HG02973 (cell line): ENCODE measurements around the gene MSI2.

Experiments used
- ATAC-seq: cut with Tn5 transposase; IDR thresholded peaks from one replicate; pipeline ENCODE4 v1.9.1; 2021; ENCODE audit warnings: moderate library complexity; ENCODE audit not compliant: unreplicated experiment

The MSI2 gene

GRCh38 chr17:57313097-57313835, 56.9 kb downstream of the MSI2 start:
- no peak for ATAC-seq

GRCh38 chr17:57315061-57316015, 59.0 kb downstream of the MSI2 start:
- no peak for ATAC-seq

GRCh38 chr17:57316361-57316760, 60.0 kb downstream of the MSI2 start:
- no peak for ATAC-seq

GRCh38 chr17:57317079-57317478, 60.8 kb downstream of the MSI2 start:
- ATAC-seq: no peak

- no peak for ATAC-seq
These were observed 62.6 kb downstream of the MSI2 start for GRCh38 chr17:57318913-57319312.

- ATAC-seq: no peak
These were observed 63.5 kb downstream of the MSI2 start for GRCh38 chr17:57319806-57320205.

- no peak for ATAC-seq
These were observed 67.1 kb downstream of the MSI2 start for GRCh38 chr17:57323391-57323790.

GRCh38 chr17:57324060-57324459, 67.7 kb downstream of the MSI2 start:
- no peak for ATAC-seq

GRCh38 chr17:57324631-57325030, 68.3 kb downstream of the MSI2 start:
- no peak for ATAC-seq

- no peak for ATAC-seq
These were observed 70.0 kb downstream of the MSI2 start for GRCh38 chr17:57326336-57326735.

GRCh38 chr17:57326764-57327163, 70.4 kb downstream of the MSI2 start:
- ATAC-seq: no peak

- ATAC-seq: no peak
These were observed 71.0 kb downstream of the MSI2 start for GRCh38 chr17:57327176-57327970.

- ATAC-seq: no peak
These were observed 72.0 kb downstream of the MSI2 start for GRCh38 chr17:57328109-57328882.

GRCh38 chr17:57329380-57330214, 73.3 kb downstream of the MSI2 start:
- ATAC-seq: no peak

GRCh38 chr17:57330587-57330986, 74.3 kb downstream of the MSI2 start:
- no peak for ATAC-seq

GRCh38 chr17:57331423-57331822, 75.1 kb downstream of the MSI2 start:
- no peak for ATAC-seq

- no peak for ATAC-seq
These were observed 76.2 kb downstream of the MSI2 start for GRCh38 chr17:57332501-57332900.

- ATAC-seq: no peak
These were observed 79.0 kb downstream of the MSI2 start for GRCh38 chr17:57335195-57335792.

- ATAC-seq: no peak
These were observed 81.1 kb downstream of the MSI2 start for GRCh38 chr17:57337390-57337789.
